ENCODE data around the gene PRSS58. TPM values are rescaled to one million over a fixed set of nuclear protein-coding genes. Genes with fewer than 3 reads are reported as not detected.

The PRSS58 gene
- total and polyA plus RNA-seq, 2 donors (not counting 1 experiment from before 2014, with no cell fraction given): not detected

GRCh38 chr7:142250705-142251104 is 7.2 kb downstream of the PRSS58 start:
- Histone ChIP-seq H3K27ac (ENCODE audit: low read length in 2 of 2) (no peak overlapping the region), H3K4me3 (ENCODE audit: control extremely low read depth in 1 of 5, extremely low read depth in 1 of 5, insufficient read depth in 1 of 5, low read depth in 2 of 5, low read length in 4 of 5) (no peak overlapping the region), H3K27me3 (replicated peaks in 1 of 4; ENCODE audit: control extremely low read depth in 1 of 4, control insufficient read depth in 3 of 4, insufficient read depth in 4 of 4, low read length in 3 of 4) (no peaks in the 10 kb centered on the region), H2AFZ (ENCODE audit: insufficient read depth, low read depth, low read length, poor library complexity, severe bottlenecking) (no peak overlapping the region), H3K4me1 (ENCODE audit: control insufficient read depth in 2 of 2, insufficient read depth in 2 of 2, low read length in 2 of 2) (no peaks in the 10 kb centered on the region), H3K9ac (ENCODE audit: low read length) (no peak overlapping the region), H3K9me3 (ENCODE audit: control extremely low read depth in 1 of 3, control insufficient read depth in 2 of 3, insufficient read depth in 1 of 3, low read length in 2 of 3) (no peaks in the 10 kb centered on the region), H3K4me2 (replicated peaks; ENCODE audit: low read depth, low read length, poor library complexity, severe bottlenecking) (no peak overlapping the region), H3K36me3 (replicated peaks in 1 of 2; ENCODE audit: control extremely low read depth in 1 of 2, control insufficient read depth in 1 of 2, extremely low read depth in 1 of 2, insufficient read depth in 2 of 2, low read length in 1 of 2) (no peaks in the 10 kb centered on the region), H3K79me2 (ENCODE audit: control insufficient read depth, insufficient read depth, low read length) (no peaks in the 10 kb centered on the region), H4K20me1 (ENCODE audit: control insufficient read depth, insufficient read depth, low read length, poor library complexity, severe bottlenecking) (no peaks in the 10 kb centered on the region)
- intact Hi-C loops (cut with micrococcal nuclease): no loop called here
- no peak for ATAC-seq (ENCODE audit: low read depth)
- no peak overlapping the region for H3K4me3 Mint-ChIP-seq
- H3K4me1 Mint-ChIP-seq: no peaks in the 10 kb centered on the region
- no CpG with 5 or more reads among the region's 2 CpGs for WGBS (ENCODE audit: insufficient coverage)
- CTCF ChIA-PET: no interaction called here
- TF ChIP-seq EZH2 (IDR thresholded peaks at IDR 0.05; ENCODE audit: borderline replicate concordance, insufficient read depth, low read depth, low read length, poor library complexity, severe bottlenecking): no peak
- TF ChIP-seq, protein P1, sequence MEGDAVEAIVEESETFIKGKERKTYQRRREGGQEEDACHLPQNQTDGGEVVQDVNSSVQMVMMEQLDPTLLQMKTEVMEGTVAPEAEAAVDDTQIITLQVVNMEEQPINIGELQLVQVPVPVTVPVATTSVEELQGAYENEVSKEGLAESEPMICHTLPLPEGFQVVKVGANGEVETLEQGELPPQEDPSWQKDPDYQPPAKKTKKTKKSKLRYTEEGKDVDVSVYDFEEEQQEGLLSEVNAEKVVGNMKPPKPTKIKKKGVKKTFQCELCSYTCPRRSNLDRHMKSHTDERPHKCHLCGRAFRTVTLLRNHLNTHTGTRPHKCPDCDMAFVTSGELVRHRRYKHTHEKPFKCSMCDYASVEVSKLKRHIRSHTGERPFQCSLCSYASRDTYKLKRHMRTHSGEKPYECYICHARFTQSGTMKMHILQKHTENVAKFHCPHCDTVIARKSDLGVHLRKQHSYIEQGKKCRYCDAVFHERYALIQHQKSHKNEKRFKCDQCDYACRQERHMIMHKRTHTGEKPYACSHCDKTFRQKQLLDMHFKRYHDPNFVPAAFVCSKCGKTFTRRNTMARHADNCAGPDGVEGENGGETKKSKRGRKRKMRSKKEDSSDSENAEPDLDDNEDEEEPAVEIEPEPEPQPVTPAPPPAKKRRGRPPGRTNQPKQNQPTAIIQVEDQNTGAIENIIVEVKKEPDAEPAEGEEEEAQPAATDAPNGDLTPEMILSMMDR (IDR thresholded peaks at IDR 0.05): no peak
- POLR2A ChIA-PET: no interaction called here
- DNase-seq: no peak
- peaks cover 3% of the 10 kb centered on the region for H3K27me3 Mint-ChIP-seq
- H3K9me3 Mint-ChIP-seq (ENCODE audit: insufficient read depth): no peaks in the 10 kb centered on the region
- no peak overlapping the region for H3K27ac Mint-ChIP-seq

- Histone ChIP-seq H3K27me3 (replicated peaks in 1 of 4; ENCODE audit: control extremely low read depth in 1 of 4, control insufficient read depth in 3 of 4, insufficient read depth in 4 of 4, low read length in 3 of 4) (no peaks in the 10 kb centered on the region), H3K9me3 (ENCODE audit: control extremely low read depth in 1 of 3, control insufficient read depth in 2 of 3, insufficient read depth in 1 of 3, low read length in 2 of 3) (no peaks in the 10 kb centered on the region), H3K27ac (ENCODE audit: low read length in 2 of 2) (no peak overlapping the region), H3K79me2 (ENCODE audit: control insufficient read depth, insufficient read depth, low read length) (no peaks in the 10 kb centered on the region), H2AFZ (ENCODE audit: insufficient read depth, low read depth, low read length, poor library complexity, severe bottlenecking) (no peak overlapping the region), H3K9ac (ENCODE audit: low read length) (no peak overlapping the region), H3K4me1 (ENCODE audit: control insufficient read depth in 2 of 2, insufficient read depth in 2 of 2, low read length in 2 of 2) (no peaks in the 10 kb centered on the region), H4K20me1 (ENCODE audit: control insufficient read depth, insufficient read depth, low read length, poor library complexity, severe bottlenecking) (no peaks in the 10 kb centered on the region), H3K4me2 (replicated peaks; ENCODE audit: low read depth, low read length, poor library complexity, severe bottlenecking) (no peak overlapping the region), H3K36me3 (replicated peaks in 1 of 2; ENCODE audit: control extremely low read depth in 1 of 2, control insufficient read depth in 1 of 2, extremely low read depth in 1 of 2, insufficient read depth in 2 of 2, low read length in 1 of 2) (no peaks in the 10 kb centered on the region), H3K4me3 (ENCODE audit: control extremely low read depth in 1 of 5, extremely low read depth in 1 of 5, insufficient read depth in 1 of 5, low read depth in 2 of 5, low read length in 4 of 5) (no peak overlapping the region)
- H3K4me3 Mint-ChIP-seq: no peak overlapping the region
- no peaks in the 10 kb centered on the region for H3K9me3 Mint-ChIP-seq (ENCODE audit: insufficient read depth)
- no peak for DNase-seq
- ATAC-seq (ENCODE audit: low read depth): no peak
- H3K4me1 Mint-ChIP-seq: no peaks in the 10 kb centered on the region
- TF ChIP-seq, protein P1 (IDR thresholded peaks at IDR 0.05): no peak
- TF ChIP-seq EZH2 (IDR thresholded peaks at IDR 0.05; ENCODE audit: borderline replicate concordance, insufficient read depth, low read depth, low read length, poor library complexity, severe bottlenecking): no peak
- H3K27ac Mint-ChIP-seq: no peak overlapping the region
- intact Hi-C loops (cut with micrococcal nuclease): no loop called here
- ChIA-PET CTCF (no interaction called here), POLR2A (no interaction called here)
- peaks cover 3% of the 10 kb centered on the region for H3K27me3 Mint-ChIP-seq
Observed at GRCh38 chr7:142249918-142250317, 7.9 kb downstream of the PRSS58 start.

Data from B cell (primary cell).